CD4-positive, alpha-beta T cell (primary cell): Measurements from ENCODE around the gene RUNX2. TPM values are rescaled to one million over a fixed set of nuclear protein-coding genes. Genes with fewer than 3 reads are reported as not detected.

Experiments used
- ATAC-seq: fragments of 200-7000 bp; cut with Tn5 transposase; one replicate; pipeline ENCODE4 v1.10.0; 2022; ENCODE audit warnings: mild to moderate bottlenecking; ENCODE audit not compliant: poor library complexity
- CTCF ChIA-PET: fragments of 350-600 bp; sonication (Branson Sonifier 250); formaldehyde crosslinking; loops from one replicate; lab custom pipeline; 2021; ENCODE audit warnings: antibody characterized with exemption, inconsistent platforms; lab: Charles Lee
- POLR2A ChIA-PET: fragments of 350-600 bp; sonication (Branson Sonifier 250); formaldehyde crosslinking; loops from one replicate; lab custom pipeline; 2021; ENCODE audit warnings: antibody characterized with exemption, inconsistent platforms; lab: Charles Lee
- DNase-seq, 14 experiments: peaks; one replicate each; pipeline ENCODE4 v3.0.0-alpha.2; 2013 to 2020; ENCODE audit warnings: mixed read lengths in 2 of 14
- H3K27ac ChIP-seq, 2 donors: one replicate each; pipeline versions ENCODE4 v1.5.1 to v1.7.0; 2013; ENCODE audit warnings: low read length in 2 of 2, low read depth in 1 of 2, mild to moderate bottlenecking in 1 of 2
- H3K27me3 ChIP-seq, 2 experiments: 1 replicate in 1 of 2; 2 replicates in 1 of 2; pipeline versions ENCODE4 v1.6.1 to v1.7.0; 2013; ENCODE audit warnings: low read length in 2 of 2, control low read depth in 1 of 2, mild to moderate bottlenecking in 1 of 2, moderate library complexity in 1 of 2; ENCODE audit not compliant: insufficient read depth in 2 of 2, control insufficient read depth in 1 of 2
- H3K36me3 ChIP-seq: one replicate; pipeline ENCODE4 v1.6.1; 2013; ENCODE audit warnings: low read length, control low read depth; ENCODE audit not compliant: insufficient read depth
- H3K4me1 ChIP-seq: one replicate; pipeline ENCODE4 v1.6.1; 2013; ENCODE audit warnings: low read length, control low read depth; ENCODE audit not compliant: insufficient read depth
- H3K4me3 ChIP-seq: one replicate; pipeline ENCODE4 v1.5.1; 2013; ENCODE audit warnings: mild to moderate bottlenecking, low read length, moderate library complexity
- H3K9me3 ChIP-seq, 2 experiments: 1 replicate in 1 of 2; 2 replicates in 1 of 2; pipeline versions ENCODE4 v1.6.1 to v1.7.0; 2013; ENCODE audit warnings: low read length in 2 of 2, mild to moderate bottlenecking in 2 of 2, control low read depth in 1 of 2, moderate library complexity in 1 of 2; ENCODE audit not compliant: control insufficient read depth in 1 of 2, insufficient read depth in 1 of 2
- H3K27ac Mint-ChIP-seq: one replicate; pipeline ENCODE4 v1.8.0; 2020; ENCODE audit warnings: mixed read lengths
- H3K27me3 Mint-ChIP-seq: one replicate; pipeline ENCODE4 v1.8.0; 2021; ENCODE audit warnings: mixed read lengths
- H3K36me3 Mint-ChIP-seq: one replicate; pipeline ENCODE4 v1.8.0; 2021; ENCODE audit warnings: low read depth, mixed read lengths
- H3K4me1 Mint-ChIP-seq: one replicate; pipeline ENCODE4 v1.8.0; 2021; ENCODE audit warnings: low read depth, mixed read lengths
- H3K4me3 Mint-ChIP-seq: one replicate; pipeline ENCODE4 v1.8.0; 2020; ENCODE audit warnings: mild to moderate bottlenecking, mixed read lengths
- H3K9me3 Mint-ChIP-seq: one replicate; pipeline ENCODE4 v1.8.0; 2020; ENCODE audit warnings: mixed read lengths
- intact Hi-C, 2 experiments: fragments of 100-400 bp; cut with DNase I in 1 of 2; cut with micrococcal nuclease in 1 of 2; formaldehyde crosslinking; loops; one replicate each; pipeline versions ENCODE4 v1.15.1 to v1.9.0; 2023 to 2025; cut with DNase I, micrococcal nuclease
- total RNA-seq, 174 experiments: library from RNA in 2 of 174; stranded (reverse) in 2 of 174; gene quantifications; one replicate each; pipeline ENCODE4 v1.2.3 and lab custom pipeline; 2021 to 2026
- TF ChIP-seq, protein P1 (sequence below): fragments of 200-600 bp; IDR thresholded peaks from one replicate; pipeline ENCODE4 v1.8.0; 2022; ENCODE audit warnings: antibody characterized with exemption, mild to moderate bottlenecking

RUNX2 gene
- total RNA-seq, 2 experiments from 2014 or later = 17.5 to 18.0 TPM

DNA sequence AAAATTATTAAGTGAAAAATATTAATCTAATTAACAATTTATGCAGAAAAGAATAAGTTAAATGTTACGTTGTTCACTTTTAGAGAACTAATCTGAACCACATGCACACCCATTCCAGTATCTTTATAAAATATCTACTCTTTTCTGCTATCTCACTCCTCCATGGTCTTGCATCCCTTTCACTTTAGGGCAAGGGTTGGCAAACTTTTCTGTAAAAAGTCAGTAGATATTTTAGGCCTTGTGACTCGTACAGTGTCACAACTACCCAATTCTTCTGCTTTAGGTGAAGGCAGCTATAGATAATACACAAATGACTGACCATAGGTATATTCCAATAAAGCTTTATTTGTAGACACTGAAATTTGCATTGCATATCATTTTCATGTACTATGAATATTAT lies 89.3 kb downstream of the RUNX2 start:
- no peak overlapping the region for H3K27ac Mint-ChIP-seq
- H3K4me1 Mint-ChIP-seq = peaks cover 28% of the 10 kb centered on the region
- CTCF ChIA-PET = no interaction called here
- intact Hi-C loops = loop anchor here in 1 of 2 experiments (5.0 to 10.0 kb wide), 3 partner anchors 115 to 943 kb away; no protein-coding TSS in a partner anchor
- H3K9me3 ChIP-seq = no peaks in the 10 kb centered on the region
- TF ChIP-seq, protein P1, sequence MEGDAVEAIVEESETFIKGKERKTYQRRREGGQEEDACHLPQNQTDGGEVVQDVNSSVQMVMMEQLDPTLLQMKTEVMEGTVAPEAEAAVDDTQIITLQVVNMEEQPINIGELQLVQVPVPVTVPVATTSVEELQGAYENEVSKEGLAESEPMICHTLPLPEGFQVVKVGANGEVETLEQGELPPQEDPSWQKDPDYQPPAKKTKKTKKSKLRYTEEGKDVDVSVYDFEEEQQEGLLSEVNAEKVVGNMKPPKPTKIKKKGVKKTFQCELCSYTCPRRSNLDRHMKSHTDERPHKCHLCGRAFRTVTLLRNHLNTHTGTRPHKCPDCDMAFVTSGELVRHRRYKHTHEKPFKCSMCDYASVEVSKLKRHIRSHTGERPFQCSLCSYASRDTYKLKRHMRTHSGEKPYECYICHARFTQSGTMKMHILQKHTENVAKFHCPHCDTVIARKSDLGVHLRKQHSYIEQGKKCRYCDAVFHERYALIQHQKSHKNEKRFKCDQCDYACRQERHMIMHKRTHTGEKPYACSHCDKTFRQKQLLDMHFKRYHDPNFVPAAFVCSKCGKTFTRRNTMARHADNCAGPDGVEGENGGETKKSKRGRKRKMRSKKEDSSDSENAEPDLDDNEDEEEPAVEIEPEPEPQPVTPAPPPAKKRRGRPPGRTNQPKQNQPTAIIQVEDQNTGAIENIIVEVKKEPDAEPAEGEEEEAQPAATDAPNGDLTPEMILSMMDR = no peak
- H3K27ac ChIP-seq = no peak overlapping the region
- no peak overlapping the region for H3K4me3 ChIP-seq
- H3K36me3 Mint-ChIP-seq = peaks cover 14% of the 10 kb centered on the region
- POLR2A ChIA-PET = interaction anchor here (1.3 kb wide), 1 partner anchor 297 kb away, joined by 4 read pairs; no protein-coding TSS in a partner anchor
- H3K27me3 ChIP-seq = peaks cover 9 to 33% of the 10 kb centered on the region in 2 experiments
- no peak for ATAC-seq
- H3K9me3 Mint-ChIP-seq = no peaks in the 10 kb centered on the region
- no peaks in the 10 kb centered on the region for H3K36me3 ChIP-seq
- H3K4me3 Mint-ChIP-seq = no peak overlapping the region
- H3K4me1 ChIP-seq = peaks cover 33% of the 10 kb centered on the region
- H3K27me3 Mint-ChIP-seq = peaks cover 34% of the 10 kb centered on the region
- no peak for DNase-seq

DNA sequence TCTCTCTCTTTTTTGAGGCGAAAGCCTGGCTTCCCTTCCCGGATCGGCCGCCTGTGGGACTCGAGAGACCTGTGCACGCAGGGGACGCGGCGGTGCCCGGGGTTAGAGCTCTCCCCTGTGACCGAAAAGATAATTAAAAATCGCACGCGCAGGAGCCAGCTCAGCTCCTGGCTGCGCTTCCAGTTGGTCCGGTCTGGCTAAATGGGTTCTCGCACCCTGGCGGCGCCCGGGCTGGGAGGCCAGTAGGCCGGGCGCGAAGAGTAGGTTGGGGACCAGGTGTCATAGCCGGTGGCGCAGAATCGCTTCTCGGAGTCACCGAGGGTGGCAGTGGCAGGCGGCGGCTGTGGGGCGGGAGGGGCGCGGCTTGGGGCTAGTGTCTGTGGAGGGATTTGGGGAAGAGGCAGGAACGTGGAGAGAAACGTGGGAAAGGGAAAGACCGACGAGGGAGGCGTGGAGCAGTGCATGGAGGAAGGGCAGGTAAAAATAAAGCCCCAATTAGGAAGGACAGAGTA lies 91.5 kb downstream of the RUNX2 start:
- Mint-ChIP-seq H3K27me3 (peaks cover 36% of the 10 kb centered on the region), H3K4me1 (peaks cover 30% of the 10 kb centered on the region), H3K9me3 (no peaks in the 10 kb centered on the region), H3K36me3 (peaks cover 21% of the 10 kb centered on the region), H3K4me3 (peak overlapping the region; percentile 90), H3K27ac (peak overlapping the region; percentile 85)
- TF ChIP-seq, protein P1 = peak; percentile 51
- Histone ChIP-seq H3K4me3 (peak overlapping the region; percentile 94), H3K4me1 (peaks cover 52% of the 10 kb centered on the region), H3K27ac (no peak overlapping the region), H3K27me3 (peaks cover 18 to 39% of the 10 kb centered on the region in 2 experiments), H3K9me3 (no peaks in the 10 kb centered on the region), H3K36me3 (no peaks in the 10 kb centered on the region)
- peak; percentile 37 for ATAC-seq
- ChIA-PET CTCF (interaction anchor here (0.6 to 2.3 kb wide), 7 partner anchors 9 to 764 kb away, joined by 3 to 10 read pairs (median 6); partner anchors contain the start of gene SUPT3H), POLR2A (interaction anchor here (0.6 to 3.6 kb wide), 7 partner anchors 12 to 764 kb away, joined by 3 to 21 read pairs (median 3); partner anchors contain the start of gene SUPT3H)
- peak; percentile 33 to 81 (median 51) for DNase-seq
- intact Hi-C loops = loop anchor here (1.0 to 10.0 kb wide), 11 partner anchors 41 to 945 kb away; no protein-coding TSS in a partner anchor

DNA sequence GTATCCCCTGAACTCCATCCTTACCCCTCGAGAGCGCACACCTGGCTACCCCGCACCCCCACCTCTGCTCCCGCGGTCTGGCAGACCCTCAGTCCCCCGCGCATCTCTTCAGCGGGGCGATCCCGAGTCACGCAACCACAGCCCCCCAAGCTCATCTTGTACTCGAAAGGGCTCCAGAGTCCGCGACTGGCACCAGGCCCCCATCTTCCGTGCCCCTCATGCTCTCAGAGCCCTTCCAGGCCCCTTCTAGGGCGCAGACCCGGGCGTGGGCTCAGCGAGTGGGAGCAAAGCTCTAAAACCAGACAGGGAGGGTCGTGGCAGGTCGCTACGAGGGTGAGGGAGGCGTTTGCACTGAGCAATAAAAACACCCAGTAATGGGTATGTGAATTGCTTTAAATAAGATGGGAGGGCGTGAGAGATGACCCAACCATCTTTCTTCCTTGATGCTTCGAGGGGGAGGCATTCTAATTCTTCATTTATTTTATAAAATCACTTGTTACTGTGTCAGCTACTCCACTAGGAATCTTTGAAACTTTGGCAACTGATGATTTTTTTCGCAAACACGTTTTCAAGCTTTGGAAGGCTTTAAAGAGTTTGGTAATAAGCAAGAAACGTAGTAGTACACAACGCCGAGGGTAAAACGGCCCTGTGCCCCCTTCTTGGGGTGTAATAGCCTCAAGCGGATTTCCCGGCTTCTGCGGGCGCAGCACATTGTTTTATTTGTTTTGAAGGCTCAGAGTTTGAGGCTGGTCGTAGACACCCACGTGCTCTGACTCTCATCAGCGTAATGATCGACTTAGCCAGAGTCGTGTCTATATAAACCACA lies 92.2 kb downstream of the RUNX2 start:
- Mint-ChIP-seq H3K9me3 (no peaks in the 10 kb centered on the region), H3K27me3 (peaks cover 41% of the 10 kb centered on the region), H3K4me3 (peak overlapping the region; percentile 90), H3K27ac (peak overlapping the region; percentile 85), H3K36me3 (peaks cover 21% of the 10 kb centered on the region), H3K4me1 (peaks cover 35% of the 10 kb centered on the region)
- H3K27me3 ChIP-seq = peaks cover 18 to 39% of the 10 kb centered on the region in 2 experiments
- peaks cover 51% of the 10 kb centered on the region for H3K4me1 ChIP-seq
- no peaks in the 10 kb centered on the region for H3K36me3 ChIP-seq
- intact Hi-C loops = loop anchor here (1.0 to 5.0 kb wide), 6 partner anchors 42 to 765 kb away; no protein-coding TSS in a partner anchor
- peak; percentile 37 for ATAC-seq
- TF ChIP-seq, protein P1 = no peak
- H3K27ac ChIP-seq = peak overlapping the region in 1 of 2 donors; percentile 7
- H3K4me3 ChIP-seq = peak overlapping the region; percentile 94
- no peaks in the 10 kb centered on the region for H3K9me3 ChIP-seq
- peak in 13 of 14 experiments; percentile 22 to 88 (median 48) for DNase-seq
- CTCF ChIA-PET = interaction anchor here (0.6 to 2.3 kb wide), 8 partner anchors 8 to 765 kb away, joined by 3 to 10 read pairs (median 5); partner anchors contain the start of gene SUPT3H
- POLR2A ChIA-PET = interaction anchor here (0.6 to 3.6 kb wide), 11 partner anchors 11 to 764 kb away, joined by 3 to 21 read pairs (median 3); partner anchors contain the start of gene SUPT3H
